ENCODE results near the gene KANTR.

The KANTR gene

GRCh38 chrX:53093748-53094581 lies at the start of gene KANTR:
KANTR (plus strand) TSS chrX:53094142; CDS start chrX:53124273, 30,131 bp downstream.
- no peak for TF ChIP-seq CTCF (conservative IDR thresholded peaks at IDR 0.05; ENCODE audit: low read depth, low read length)
- peak within 1 kb of the TSS; percentile 72 for H3K4me3 ChIP-seq (ENCODE audit: low read length)
- DNase-seq (ENCODE audit: low read depth), result peak; percentile 81

- TF ChIP-seq CTCF (conservative IDR thresholded peaks at IDR 0.05; ENCODE audit: low read depth, low read length), result no peak
- DNase-seq (ENCODE audit: low read depth), result no peak
- H3K4me3 ChIP-seq (ENCODE audit: low read length), result no peak overlapping the region
Measured at GRCh38 chrX:53044995-53045394, 48.9 kb upstream of the KANTR start.

- TF ChIP-seq CTCF (conservative IDR thresholded peaks at IDR 0.05; ENCODE audit: low read depth, low read length), result peak; percentile 50
- H3K4me3 ChIP-seq (ENCODE audit: low read length), result no peak overlapping the region
- no peak for DNase-seq (ENCODE audit: low read depth)
Measured at GRCh38 chrX:53047228-53047627, 46.7 kb upstream of the KANTR start.

GRCh38 chrX:53048169-53049126 lies 45.5 kb upstream of the KANTR start, which contains the start of gene GPR173:
GPR173 (plus strand) TSS chrX:53048789; CDS start chrX:53076622, 27,833 bp downstream.
- H3K4me3 ChIP-seq (ENCODE audit: low read length), result peak within 1 kb of the TSS; percentile 63
- peak; percentile 14 for DNase-seq (ENCODE audit: low read depth)
- no peak for TF ChIP-seq CTCF (conservative IDR thresholded peaks at IDR 0.05; ENCODE audit: low read depth, low read length)

- peak overlapping the region; percentile 63 for H3K4me3 ChIP-seq (ENCODE audit: low read length)
- TF ChIP-seq CTCF (conservative IDR thresholded peaks at IDR 0.05; ENCODE audit: low read depth, low read length), result no peak
- no peak for DNase-seq (ENCODE audit: low read depth)
Measured at GRCh38 chrX:53049127-53049517, 44.8 kb upstream of the KANTR start.

- no peak overlapping the region for H3K4me3 ChIP-seq (ENCODE audit: low read length)
- DNase-seq (ENCODE audit: low read depth), result no peak
- TF ChIP-seq CTCF (conservative IDR thresholded peaks at IDR 0.05; ENCODE audit: low read depth, low read length), result no peak
Measured at GRCh38 chrX:53050841-53051240, 43.1 kb upstream of the KANTR start.

All from retinal pigment epithelial cell (primary cell).